ENCODE data around the gene PDZD2.

PDZD2 gene

DNA sequence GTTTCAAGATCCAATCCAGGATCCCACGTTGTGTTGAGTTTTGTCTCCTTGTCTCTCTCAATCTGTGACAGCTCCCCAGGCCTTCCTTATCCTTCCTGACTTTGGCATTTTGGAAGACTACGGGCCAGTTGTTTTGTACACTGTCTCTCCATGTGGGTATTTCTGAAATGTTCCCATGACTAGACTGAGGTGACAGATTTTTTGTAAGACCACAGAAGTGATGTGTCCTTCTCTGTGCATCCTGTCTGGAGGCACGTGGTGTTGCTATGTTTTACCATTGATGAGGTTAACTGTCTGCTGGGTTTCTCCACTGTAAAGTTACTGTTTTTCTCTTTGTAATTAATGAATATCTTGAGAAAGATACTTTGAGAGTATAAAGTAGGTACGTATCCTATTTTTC is 15.7 kb upstream of the PDZD2 start:
- TF ChIP-seq GATA1 (IDR thresholded peaks at IDR 0.05; ENCODE audit: low read depth, low read length) (no peak), POLR2A (IDR thresholded peaks at IDR 0.05; ENCODE audit: low read length) (no peak)
- DNase-seq: no peak

DNA sequence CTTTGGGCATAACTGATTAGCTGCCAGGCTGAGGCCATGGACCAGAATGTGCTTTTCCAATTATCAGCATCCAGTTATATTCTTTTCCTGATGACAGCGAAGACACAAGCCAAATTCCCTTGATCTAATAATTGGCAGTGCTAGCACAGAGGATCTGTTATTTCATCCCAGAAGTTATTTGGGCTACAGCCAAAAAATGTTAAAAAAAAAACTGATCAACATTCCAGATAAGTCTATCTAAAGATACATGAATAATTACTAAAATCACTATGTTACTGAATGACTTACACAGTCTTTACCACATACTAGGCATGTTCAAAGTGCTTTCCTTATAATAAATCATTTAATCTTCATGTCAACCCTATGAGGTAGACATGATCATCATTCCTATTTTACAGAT is 13.5 kb upstream of the PDZD2 start:
- TF ChIP-seq GATA1 (IDR thresholded peaks at IDR 0.05; ENCODE audit: low read depth, low read length): no peak
- TF ChIP-seq POLR2A (IDR thresholded peaks at IDR 0.05; ENCODE audit: low read length): no peak
- no peak for DNase-seq

DNA sequence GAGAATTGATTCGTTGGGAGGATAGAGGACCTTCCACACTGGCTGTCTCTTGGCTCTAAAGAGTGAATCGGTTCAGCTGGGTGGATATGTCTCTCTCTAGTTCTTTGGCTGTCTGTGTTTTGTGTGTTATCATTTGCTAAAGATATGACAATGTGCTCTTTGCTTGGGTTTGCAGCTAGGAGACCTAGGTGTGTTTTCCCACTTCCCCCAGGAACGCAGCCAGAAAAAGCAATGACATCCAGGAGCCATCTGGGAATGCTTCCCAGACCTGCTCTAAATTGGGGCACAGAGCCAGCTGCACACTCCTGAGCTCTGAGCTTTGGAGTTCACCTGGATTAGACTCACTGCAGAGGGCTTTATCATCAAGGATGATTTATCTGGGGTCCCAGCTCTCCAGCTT is 12.8 kb upstream of the PDZD2 start:
- TF ChIP-seq GATA1 (IDR thresholded peaks at IDR 0.05; ENCODE audit: low read depth, low read length) (no peak), POLR2A (IDR thresholded peaks at IDR 0.05; ENCODE audit: low read length) (no peak)
- DNase-seq: no peak

DNA sequence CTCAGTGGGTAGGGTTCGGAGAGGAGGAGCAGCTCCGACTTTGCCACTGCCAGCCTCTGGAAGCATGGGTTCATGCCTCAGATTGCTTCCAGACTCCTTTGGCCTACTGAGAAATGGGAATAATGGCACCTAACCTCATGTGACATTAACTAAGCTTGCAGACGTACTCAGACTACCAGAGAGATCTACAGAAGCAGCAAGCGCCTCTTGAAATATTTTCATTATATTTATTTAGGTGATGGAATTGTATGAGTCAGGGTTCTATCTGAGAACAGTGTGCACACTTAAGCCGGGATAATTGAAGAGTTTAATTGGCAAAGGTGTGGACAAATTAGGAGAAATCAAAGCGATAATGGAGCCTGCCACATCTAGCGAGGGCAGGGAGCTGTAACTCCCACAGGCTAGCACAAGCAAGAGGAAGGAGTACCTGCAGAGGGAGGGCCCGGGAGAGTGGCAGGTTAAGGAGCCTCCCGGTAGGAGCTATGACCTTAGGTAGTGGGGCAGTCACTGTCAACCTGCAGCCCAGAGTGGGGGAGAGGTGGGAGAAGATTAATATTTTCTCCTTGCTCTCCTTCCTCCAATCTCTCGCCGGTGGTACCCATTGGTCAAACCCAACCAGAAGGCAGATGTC is 12.2 kb upstream of the PDZD2 start:
- TF ChIP-seq GATA1 (IDR thresholded peaks at IDR 0.05; ENCODE audit: low read depth, low read length) (no peak), POLR2A (IDR thresholded peaks at IDR 0.05; ENCODE audit: low read length) (no peak)
- DNase-seq: no peak

DNA sequence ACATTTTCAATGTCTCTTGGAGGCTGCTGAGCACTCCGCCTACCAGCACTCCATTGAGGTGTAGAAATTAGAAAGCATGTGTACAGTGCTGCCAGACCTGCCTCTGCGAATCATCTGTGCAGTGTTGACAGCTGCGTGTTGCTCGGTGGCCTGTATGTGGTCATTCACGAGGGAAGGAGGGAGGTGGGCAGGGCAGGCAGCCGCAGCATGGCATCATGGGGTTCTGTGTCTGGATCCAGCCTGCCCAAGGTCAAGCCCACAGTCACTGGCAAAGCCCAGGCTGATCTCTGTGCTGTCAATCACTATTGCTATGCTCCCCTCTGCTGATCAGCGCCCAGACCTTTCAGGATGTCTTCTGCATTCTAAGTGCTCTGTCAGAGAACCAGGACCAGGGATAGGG is 8.0 kb upstream of the PDZD2 start:
- no peak for TF ChIP-seq GATA1 (IDR thresholded peaks at IDR 0.05; ENCODE audit: low read depth, low read length)
- no peak for TF ChIP-seq POLR2A (IDR thresholded peaks at IDR 0.05; ENCODE audit: low read length)
- no peak for DNase-seq

DNA sequence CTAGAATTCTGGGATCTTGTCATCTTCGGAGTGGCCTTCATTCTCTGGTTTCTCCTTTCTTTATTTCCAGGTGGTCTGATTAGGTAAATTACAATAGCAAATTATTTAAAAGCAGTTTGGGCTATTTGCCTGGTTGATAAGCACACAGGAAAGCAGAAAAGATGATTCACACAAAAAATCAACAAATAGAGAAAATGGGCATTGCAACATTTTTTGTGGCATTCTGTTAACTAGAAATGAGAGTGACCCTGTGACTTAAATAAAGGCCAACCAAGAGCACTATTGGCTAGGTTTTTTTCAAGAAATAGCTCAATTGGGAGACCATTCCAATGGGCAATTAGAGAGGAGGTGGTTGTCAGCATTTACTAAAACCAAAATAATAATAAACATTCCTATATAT is 6.5 kb upstream of the PDZD2 start:
- TF ChIP-seq GATA1 (IDR thresholded peaks at IDR 0.05; ENCODE audit: low read depth, low read length) (no peak), POLR2A (IDR thresholded peaks at IDR 0.05; ENCODE audit: low read length) (no peak)
- DNase-seq: no peak

DNA sequence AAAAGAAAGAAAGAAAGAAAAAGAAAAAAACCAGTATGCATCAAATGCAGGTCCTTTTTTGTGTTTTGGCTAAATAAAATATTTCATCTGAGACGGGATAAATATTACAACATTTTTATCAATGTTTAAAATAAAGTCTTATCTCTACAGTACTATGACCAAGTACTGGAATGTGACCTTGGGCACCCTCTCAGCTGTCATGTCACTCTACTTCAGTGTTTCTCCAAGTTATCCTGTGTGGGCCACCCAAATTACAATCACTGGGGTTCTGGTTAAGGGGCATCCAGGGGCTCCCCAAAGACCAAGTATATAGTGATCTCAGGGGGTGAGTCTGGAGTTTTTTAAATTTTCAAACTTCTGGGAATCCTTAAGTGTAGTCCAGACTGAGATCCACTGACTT is 3.5 kb upstream of the PDZD2 start:
- no peak for TF ChIP-seq GATA1 (IDR thresholded peaks at IDR 0.05; ENCODE audit: low read depth, low read length)
- no peak for TF ChIP-seq POLR2A (IDR thresholded peaks at IDR 0.05; ENCODE audit: low read length)
- DNase-seq: no peak

DNA sequence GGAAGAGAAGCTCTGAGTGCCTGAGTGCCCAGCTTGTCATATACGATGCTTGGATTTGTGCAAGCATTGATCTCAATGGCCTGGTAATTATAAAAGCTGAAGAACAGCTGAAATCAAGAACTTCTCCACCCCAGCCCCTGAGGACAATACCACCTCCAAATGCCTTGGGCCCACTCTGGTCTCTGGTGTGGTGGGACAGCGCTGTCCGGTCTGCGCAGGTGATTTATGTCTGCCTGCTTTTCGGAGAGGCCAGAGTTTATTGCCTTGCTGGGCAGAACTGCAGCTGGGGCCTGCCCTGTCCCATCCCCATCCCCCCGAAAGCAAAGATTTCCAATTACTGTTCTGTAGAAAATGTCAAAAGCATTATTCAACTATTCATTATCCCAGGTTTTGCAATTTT is 1.1 kb upstream of the PDZD2 start:
- no peak for DNase-seq
- TF ChIP-seq POLR2A (IDR thresholded peaks at IDR 0.05; ENCODE audit: low read length) (no peak), GATA1 (IDR thresholded peaks at IDR 0.05; ENCODE audit: low read depth, low read length) (no peak)

DNA sequence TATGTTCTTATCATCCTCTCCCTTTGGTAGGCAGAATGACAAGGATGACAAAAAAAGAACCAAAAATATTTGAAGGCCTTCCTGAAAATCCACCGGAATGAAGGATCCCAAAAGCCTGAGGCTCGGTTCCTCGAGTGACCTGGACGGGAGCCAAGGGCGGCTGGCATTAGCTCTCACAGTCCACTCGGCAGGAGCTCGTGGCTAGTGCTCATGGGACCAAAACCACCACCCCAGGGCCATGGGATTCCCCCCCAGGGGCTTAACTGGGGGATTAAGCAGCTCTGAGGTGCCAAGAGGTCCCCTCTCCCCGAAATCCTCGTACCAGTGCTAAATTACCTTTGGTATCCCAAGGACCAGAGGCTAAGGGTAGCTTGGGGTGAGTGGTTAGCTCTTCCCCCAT is 586 bp upstream of the PDZD2 start:
- no peak for TF ChIP-seq GATA1 (IDR thresholded peaks at IDR 0.05; ENCODE audit: low read depth, low read length)
- TF ChIP-seq POLR2A (IDR thresholded peaks at IDR 0.05; ENCODE audit: low read length): no peak
- no peak for DNase-seq

DNA sequence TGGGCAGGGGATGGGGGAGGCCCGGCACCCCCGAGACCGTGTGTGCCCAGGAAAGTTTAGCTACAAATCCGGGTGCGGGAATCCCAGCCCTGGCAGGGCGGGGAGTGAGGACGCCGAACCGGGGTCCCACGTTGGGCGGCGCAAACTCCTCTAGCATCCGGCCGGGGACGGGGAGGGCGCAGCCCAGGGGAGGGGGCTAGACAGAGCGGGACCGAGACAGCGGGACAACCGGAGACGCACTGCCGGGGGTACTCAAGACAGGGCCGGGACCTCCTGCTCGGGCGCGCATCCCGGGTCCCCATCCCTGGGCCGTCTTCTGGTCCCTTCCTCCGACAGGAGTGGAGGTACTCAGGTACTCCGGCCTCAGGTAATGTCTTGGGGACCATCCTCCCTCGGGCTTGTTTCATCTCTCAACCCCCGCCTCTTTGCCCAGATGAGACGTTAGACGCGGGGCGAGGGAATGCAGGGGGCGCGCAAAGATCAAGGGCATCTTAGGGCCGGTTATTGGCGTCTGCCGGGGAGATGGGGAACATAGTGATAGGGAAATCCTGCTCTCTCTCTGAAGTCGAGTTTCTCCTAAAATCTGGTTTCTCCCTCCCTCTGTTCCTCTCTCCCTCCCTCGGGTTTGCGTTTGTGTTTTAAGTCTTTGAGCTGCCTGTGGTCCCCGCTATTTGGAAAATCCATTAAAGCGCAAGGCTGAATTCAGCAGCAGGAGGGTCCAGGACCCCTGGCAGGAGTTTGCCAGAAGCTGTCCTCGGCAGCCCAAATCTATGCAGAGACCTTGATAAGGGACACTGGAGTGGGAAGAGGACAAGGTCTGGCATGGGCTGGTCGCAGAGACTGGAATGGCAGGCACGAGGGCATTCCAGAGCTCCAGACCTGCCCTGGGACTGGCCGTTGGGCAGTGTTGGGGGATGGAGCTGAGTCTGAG is 815 bp downstream of the PDZD2 start:
- TF ChIP-seq POLR2A (IDR thresholded peaks at IDR 0.05; ENCODE audit: low read length) (no peak), GATA1 (IDR thresholded peaks at IDR 0.05; ENCODE audit: low read depth, low read length) (no peak)

DNA sequence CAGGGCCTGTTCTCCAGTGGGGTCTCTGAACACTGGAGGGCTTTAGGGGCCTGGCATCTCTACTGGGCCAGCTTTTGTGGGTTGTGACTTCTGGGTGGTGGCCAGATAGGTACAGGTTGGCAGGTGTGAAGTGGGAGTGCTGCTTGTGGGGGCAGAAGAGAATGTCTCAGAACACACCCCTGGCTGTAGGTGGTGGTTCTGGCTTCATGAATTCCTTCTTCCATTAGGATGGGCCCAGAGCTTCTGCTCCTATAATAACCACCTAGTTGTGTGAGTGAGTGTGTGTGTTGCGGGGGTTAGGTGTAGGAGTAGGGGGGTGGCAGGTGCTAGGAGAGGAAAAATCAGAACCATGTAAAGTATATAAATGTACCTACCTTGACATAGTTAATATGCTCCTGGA is 1.6 kb downstream of the PDZD2 start:
- DNase-seq: no peak
- TF ChIP-seq POLR2A (IDR thresholded peaks at IDR 0.05; ENCODE audit: low read length) (no peak), GATA1 (IDR thresholded peaks at IDR 0.05; ENCODE audit: low read depth, low read length) (no peak)

More for the DNA sequence above, 815 bp downstream of the PDZD2 start:
- DNase-seq: no peak

DNA sequence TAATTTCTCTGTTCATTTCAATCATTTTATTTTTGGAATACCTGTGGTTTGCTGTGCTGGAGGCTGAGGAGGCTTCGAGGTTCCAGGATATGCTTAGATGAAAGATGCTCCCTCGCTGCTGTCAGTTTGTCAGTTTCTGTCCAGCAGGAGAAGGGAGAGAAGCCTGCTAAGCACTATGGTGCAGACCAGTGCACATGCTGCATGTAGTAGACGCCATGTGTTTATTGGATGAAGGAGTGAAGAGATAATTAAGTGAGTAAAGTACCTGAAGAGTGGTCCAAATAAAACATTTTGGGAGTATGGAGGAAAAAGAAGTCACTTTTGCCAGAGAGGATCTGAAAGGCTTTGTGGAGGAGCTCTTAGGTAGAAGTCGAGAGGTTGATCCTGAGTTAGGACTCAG is 2.1 kb downstream of the PDZD2 start:
- TF ChIP-seq GATA1 (IDR thresholded peaks at IDR 0.05; ENCODE audit: low read depth, low read length): no peak
- no peak for TF ChIP-seq POLR2A (IDR thresholded peaks at IDR 0.05; ENCODE audit: low read length)
- DNase-seq: no peak

DNA sequence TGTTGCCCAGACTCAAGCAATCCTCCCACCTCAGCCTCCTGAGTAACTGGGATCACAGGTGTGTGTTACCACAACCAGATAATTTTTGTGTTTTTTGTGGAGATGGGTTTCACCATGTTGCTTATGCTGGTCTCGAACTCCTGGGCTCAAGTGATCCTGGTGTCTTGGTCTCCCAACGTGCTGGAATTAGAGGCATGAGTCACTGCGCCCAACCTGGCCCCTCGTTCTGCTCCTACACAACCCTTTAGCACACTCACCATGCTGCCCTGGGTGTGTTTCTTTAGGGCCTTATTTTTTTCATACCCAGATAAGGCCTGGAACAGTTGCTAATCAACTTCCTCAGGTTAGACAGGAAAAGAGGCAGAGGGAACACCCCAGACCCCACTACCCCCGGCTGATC is 2.6 kb downstream of the PDZD2 start:
- no peak for DNase-seq
- TF ChIP-seq GATA1 (IDR thresholded peaks at IDR 0.05; ENCODE audit: low read depth, low read length) (no peak), POLR2A (IDR thresholded peaks at IDR 0.05; ENCODE audit: low read length) (no peak)

DNA sequence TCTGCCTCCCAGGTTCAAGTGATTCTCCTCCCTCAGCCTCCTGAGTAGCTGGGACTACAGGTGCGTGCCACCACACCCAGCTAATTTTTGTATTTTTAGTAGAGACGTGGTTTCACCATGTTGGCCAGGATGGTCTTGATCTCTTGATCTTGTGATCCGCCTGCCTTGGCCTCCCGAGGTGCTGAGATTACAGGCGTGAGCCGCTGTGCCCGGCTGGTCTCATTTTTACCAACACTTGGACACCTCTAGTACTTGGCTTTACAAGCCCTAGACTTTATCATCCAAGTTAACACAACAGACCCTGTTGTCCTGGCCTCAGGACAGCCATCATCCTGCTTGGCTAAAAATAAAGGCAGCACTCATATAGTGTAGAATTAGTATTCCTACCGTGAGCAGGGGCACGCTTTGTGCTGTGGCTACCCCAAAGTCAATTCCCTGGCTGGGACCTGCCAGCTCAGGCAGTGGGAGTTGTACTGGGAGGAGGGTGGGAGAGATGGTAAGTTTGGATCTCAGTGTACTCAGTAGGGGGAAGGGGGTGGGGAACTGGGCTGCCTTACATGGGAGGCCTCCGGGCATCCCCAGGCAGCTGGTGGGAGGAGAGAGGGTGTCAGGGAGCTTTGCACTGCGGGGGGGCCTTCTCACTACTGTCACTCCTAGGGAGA is 6.6 kb downstream of the PDZD2 start:
- no peak for DNase-seq
- TF ChIP-seq GATA1 (IDR thresholded peaks at IDR 0.05; ENCODE audit: low read depth, low read length) (no peak), POLR2A (IDR thresholded peaks at IDR 0.05; ENCODE audit: low read length) (no peak)
